ENCODE data around the gene ADAMTS17.
"Not testable (repeated sequence)": the region's sequence is repeated elsewhere in the genome, so short reads cannot be mapped to it uniquely, and the experiment has no call there.

Gene ADAMTS17

GRCh38 chr15:99995543-99995942, 346.2 kb downstream of the ADAMTS17 start:
- no peak for DNase-seq (ENCODE audit: low spot score)

- no peak for DNase-seq (ENCODE audit: low spot score)
These were observed 346.9 kb downstream of the ADAMTS17 start for GRCh38 chr15:99994849-99995248.

GRCh38 chr15:99993681-99994131, 348.1 kb downstream of the ADAMTS17 start:
- DNase-seq (ENCODE audit: low spot score) = peak; percentile 45

- DNase-seq (ENCODE audit: low spot score) = peak; percentile 34
These were observed 348.5 kb downstream of the ADAMTS17 start for GRCh38 chr15:99993262-99993661.

- DNase-seq (ENCODE audit: low spot score) = peak; percentile 37
These were observed 349.1 kb downstream of the ADAMTS17 start for GRCh38 chr15:99992611-99993231.

GRCh38 chr15:99989095-99989494, 352.7 kb downstream of the ADAMTS17 start:
- no peak for DNase-seq (ENCODE audit: low spot score)

- DNase-seq (ENCODE audit: low spot score) = no peak
These were observed 354.1 kb downstream of the ADAMTS17 start for GRCh38 chr15:99987701-99988100.

GRCh38 chr15:99987119-99987506, 354.7 kb downstream of the ADAMTS17 start:
- DNase-seq (ENCODE audit: low spot score) = no peak

- DNase-seq (ENCODE audit: low spot score) = no peak
These were observed 355.3 kb downstream of the ADAMTS17 start for GRCh38 chr15:99986297-99987118.

GRCh38 chr15:99985878-99986277, 355.9 kb downstream of the ADAMTS17 start:
- DNase-seq (ENCODE audit: low spot score) = no peak

- no peak for DNase-seq (ENCODE audit: low spot score)
These were observed 357.1 kb downstream of the ADAMTS17 start for GRCh38 chr15:99984491-99985243.

- no peak for DNase-seq (ENCODE audit: low spot score)
These were observed 357.9 kb downstream of the ADAMTS17 start for GRCh38 chr15:99983886-99984286.

- no peak for DNase-seq (ENCODE audit: low spot score)
These were observed 358.4 kb downstream of the ADAMTS17 start for GRCh38 chr15:99983171-99983885.

- DNase-seq (ENCODE audit: low spot score) = no peak
These were observed 359.1 kb downstream of the ADAMTS17 start for GRCh38 chr15:99982662-99983061.

- no peak for DNase-seq (ENCODE audit: low spot score)
These were observed 359.7 kb downstream of the ADAMTS17 start for GRCh38 chr15:99981839-99982658.

- no peak for DNase-seq (ENCODE audit: low spot score)
These were observed 360.6 kb downstream of the ADAMTS17 start for GRCh38 chr15:99981191-99981647.

- DNase-seq (ENCODE audit: low spot score) = no peak
These were observed 361.0 kb downstream of the ADAMTS17 start for GRCh38 chr15:99980752-99981151.

- DNase-seq (ENCODE audit: low spot score) = not testable (repeated sequence)
These were observed 361.9 kb downstream of the ADAMTS17 start for GRCh38 chr15:99979886-99980285.

- DNase-seq (ENCODE audit: low spot score) = no peak
These were observed 362.4 kb downstream of the ADAMTS17 start for GRCh38 chr15:99979371-99979770.

GRCh38 chr15:99978426-99978825, 363.3 kb downstream of the ADAMTS17 start:
- DNase-seq (ENCODE audit: low spot score) = no peak

- DNase-seq (ENCODE audit: low spot score) = no peak
These were observed 363.8 kb downstream of the ADAMTS17 start for GRCh38 chr15:99977929-99978328.
